Measurements from ENCODE around the gene CES3. TPM values are rescaled to one million over a fixed set of nuclear protein-coding genes. Genes with fewer than 3 reads are reported as not detected.

CES3 gene
- total RNA-seq, 1 donor from 2014 or later: 9.0 TPM

GRCh38 chr16:66996324-66996982 lies 35.4 kb downstream of the CES3 start:
- intact Hi-C loops (cut with micrococcal nuclease): no loop called here

GRCh38 chr16:66996983-66997358 lies 35.9 kb downstream of the CES3 start:
- intact Hi-C loops (cut with micrococcal nuclease): no loop called here

GRCh38 chr16:67000384-67001351 lies 39.6 kb downstream of the CES3 start:
- intact Hi-C loops (cut with micrococcal nuclease): loop anchor here (1.0 to 2.0 kb wide), 6 partner anchors 13 to 183 kb away; partner anchors contain the start of genes CBFB and MATCAP1

- intact Hi-C loops (cut with micrococcal nuclease): loop anchor here (1.0 to 2.0 kb wide), 3 partner anchors 12 to 27 kb away; partner anchors contain the start of gene CBFB
Observed at GRCh38 chr16:67001726-67002125, 40.7 kb downstream of the CES3 start.

- intact Hi-C loops (cut with micrococcal nuclease): no loop called here
Observed at GRCh38 chr16:67006930-67007658, 46.0 kb downstream of the CES3 start.

- intact Hi-C loops (cut with micrococcal nuclease): no loop called here
Observed at GRCh38 chr16:67009158-67009557, 48.1 kb downstream of the CES3 start.

- intact Hi-C loops (cut with micrococcal nuclease): loop anchor here (10.0 kb wide), 1 partner anchor 834 kb away; the partner anchor contains the start of genes CENPT, NUTF2 and THAP11
Observed at GRCh38 chr16:67011274-67011673, 50.2 kb downstream of the CES3 start.

- intact Hi-C loops (cut with micrococcal nuclease): loop anchor here (1.0 to 10.0 kb wide), 3 partner anchors 12 to 831 kb away; partner anchors contain the start of genes CBFB, CENPT, NUTF2 and THAP11
Observed at GRCh38 chr16:67013233-67013822, 52.3 kb downstream of the CES3 start.

- intact Hi-C loops (cut with micrococcal nuclease): loop anchor here (1.0 to 10.0 kb wide), 6 partner anchors 13 to 831 kb away; partner anchors contain the start of genes CBFB, CENPT, NUTF2 and THAP11
Observed at GRCh38 chr16:67013823-67014633, 53.0 kb downstream of the CES3 start.

- intact Hi-C loops (cut with micrococcal nuclease): loop anchor here (1.0 to 10.0 kb wide), 4 partner anchors 30 to 830 kb away; partner anchors contain the start of genes CENPT, NUTF2 and THAP11
Observed at GRCh38 chr16:67014634-67015312, 53.7 kb downstream of the CES3 start.

- intact Hi-C loops (cut with micrococcal nuclease): loop anchor here (2.0 to 10.0 kb wide), 2 partner anchors 69 to 829 kb away; partner anchors contain the start of genes CENPT, NUTF2 and THAP11
Observed at GRCh38 chr16:67015313-67015731, 54.3 kb downstream of the CES3 start.

GRCh38 chr16:67016143-67016542 lies 55.1 kb downstream of the CES3 start:
- intact Hi-C loops (cut with micrococcal nuclease): loop anchor here (10.0 kb wide), 1 partner anchor 829 kb away; the partner anchor contains the start of genes CENPT, NUTF2 and THAP11

GRCh38 chr16:67016681-67017420 lies 55.8 kb downstream of the CES3 start:
- intact Hi-C loops (cut with micrococcal nuclease): loop anchor here (10.0 kb wide), 1 partner anchor 828 kb away; the partner anchor contains the start of genes CENPT, NUTF2 and THAP11

- intact Hi-C loops (cut with micrococcal nuclease): loop anchor here (10.0 kb wide), 1 partner anchor 827 kb away; the partner anchor contains the start of genes CENPT, NUTF2 and THAP11
Observed at GRCh38 chr16:67017421-67017750, 56.3 kb downstream of the CES3 start.

- intact Hi-C loops (cut with micrococcal nuclease): loop anchor here (1.0 to 10.0 kb wide), 10 partner anchors 10 to 827 kb away; partner anchors contain the start of genes CENPT, FBXL8, MATCAP1 and NUTF2
Observed at GRCh38 chr16:67017810-67018488, 56.9 kb downstream of the CES3 start.

GRCh38 chr16:67019171-67019570 lies 58.1 kb downstream of the CES3 start:
- intact Hi-C loops (cut with micrococcal nuclease): loop anchor here (10.0 kb wide), 1 partner anchor 826 kb away; the partner anchor contains the start of genes CENPT, NUTF2 and THAP11

GRCh38 chr16:67021321-67021720 lies 60.3 kb downstream of the CES3 start:
- intact Hi-C loops (cut with micrococcal nuclease): no loop called here
